Adipocyte (in vitro differentiated cells): ENCODE results near the gene ZDHHC11B.
"Not testable (repeated sequence)": the region's sequence is repeated elsewhere in the genome, so short reads cannot be mapped to it uniquely, and the experiment has no call there.

Experiments used
- DNase-seq: peaks from one replicate; pipeline ENCODE4 v3.0.0-alpha.2; 2015; ENCODE audit warnings: low read depth
- H3K27me3 ChIP-seq: replicated peaks from 2 replicates; pipeline ENCODE4 v1.7.0; 2013; ENCODE audit warnings: mild to moderate bottlenecking, low read length, moderate library complexity; ENCODE audit not compliant: control insufficient read depth, insufficient read depth
- H3K36me3 ChIP-seq: 2 replicates; pipeline ENCODE4 v1.7.0; 2013; ENCODE audit warnings: low read length, mild to moderate bottlenecking, moderate library complexity; ENCODE audit not compliant: control insufficient read depth, insufficient read depth, severe bottlenecking
- H3K4me1 ChIP-seq: 2 replicates; pipeline ENCODE4 v1.7.0; 2013; ENCODE audit warnings: mild to moderate bottlenecking, low read length, moderate library complexity; ENCODE audit not compliant: control insufficient read depth, insufficient read depth
- H3K4me3 ChIP-seq: 2 replicates; pipeline ENCODE4 v1.7.0; 2013; ENCODE audit warnings: mild to moderate bottlenecking, low read length, moderate library complexity
- H3K9ac ChIP-seq: 2 replicates; pipeline ENCODE4 v1.7.0; 2013; ENCODE audit warnings: mild to moderate bottlenecking, low read length, moderate library complexity
- H3K9me3 ChIP-seq: 2 replicates; pipeline ENCODE4 v1.7.0; 2013; ENCODE audit warnings: mild to moderate bottlenecking, low read length, moderate library complexity; ENCODE audit not compliant: control insufficient read depth

ZDHHC11B gene

GRCh38 chr5:774854-775505 lies 9.5 kb downstream of the ZDHHC11B start:
- not testable (repeated sequence) for H3K36me3 ChIP-seq, H3K9me3 ChIP-seq, H3K4me3 ChIP-seq, H3K27me3 ChIP-seq, H3K4me1 ChIP-seq, DNase-seq, H3K9ac ChIP-seq

- H3K36me3 ChIP-seq, H3K9ac ChIP-seq, H3K4me3 ChIP-seq, H3K27me3 ChIP-seq, H3K9me3 ChIP-seq, DNase-seq, H3K4me1 ChIP-seq: not testable (repeated sequence)
Observed at GRCh38 chr5:774304-774703, 10.2 kb downstream of the ZDHHC11B start.

GRCh38 chr5:773517-774264 lies 10.8 kb downstream of the ZDHHC11B start:
- H3K9me3 ChIP-seq: no peaks in the 10 kb centered on the region
- H3K4me1 ChIP-seq: no peaks in the 10 kb centered on the region
- H3K27me3 ChIP-seq: no peaks in the 10 kb centered on the region
- no peaks in the 10 kb centered on the region for H3K36me3 ChIP-seq
- DNase-seq: no peak
- H3K9ac ChIP-seq: no peak overlapping the region
- H3K4me3 ChIP-seq: no peak overlapping the region

DNA sequence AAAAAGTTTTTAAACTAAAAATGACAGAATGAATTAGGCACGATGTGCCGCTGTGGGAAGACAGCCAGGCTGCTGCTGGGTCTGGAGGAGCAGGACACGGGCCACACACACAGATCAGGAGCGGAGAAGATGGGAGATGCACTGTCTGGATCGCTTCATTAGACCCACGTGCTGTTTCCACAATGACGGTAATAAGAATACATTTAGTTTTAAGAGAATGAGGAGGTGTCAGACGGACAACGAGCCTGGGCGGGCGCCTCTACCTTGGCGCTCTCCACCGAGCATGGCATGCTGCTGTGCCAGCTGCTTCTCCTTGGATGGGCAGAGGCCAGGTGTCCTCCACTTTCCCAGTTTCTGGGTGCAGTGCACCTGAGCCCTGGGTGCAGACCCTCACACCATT lies 11.6 kb downstream of the ZDHHC11B start:
- not testable (repeated sequence) for H3K4me1 ChIP-seq, H3K4me3 ChIP-seq, H3K27me3 ChIP-seq, H3K9ac ChIP-seq, H3K9me3 ChIP-seq, DNase-seq, H3K36me3 ChIP-seq

DNA sequence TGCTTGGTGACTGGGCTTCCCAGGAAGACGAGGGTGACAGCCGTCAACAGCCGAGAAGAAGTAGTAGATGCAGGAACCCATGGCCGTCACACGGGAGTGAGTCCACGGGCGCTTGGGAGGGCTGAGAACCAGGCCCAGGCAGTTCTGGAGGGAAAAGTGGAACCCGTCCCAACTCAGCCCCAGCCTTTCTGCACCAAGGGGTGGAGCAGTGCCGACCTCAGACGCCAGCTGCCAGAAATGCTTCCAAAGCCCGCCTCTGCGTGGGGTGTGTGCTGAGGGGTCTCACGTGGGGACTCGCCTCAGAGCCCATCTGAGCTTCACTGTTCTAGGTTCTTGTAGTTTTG lies 12.0 kb downstream of the ZDHHC11B start:
- H3K4me3 ChIP-seq, H3K9ac ChIP-seq, H3K27me3 ChIP-seq, H3K36me3 ChIP-seq, H3K4me1 ChIP-seq, DNase-seq, H3K9me3 ChIP-seq: not testable (repeated sequence)

GRCh38 chr5:771841-772546 lies 12.5 kb downstream of the ZDHHC11B start:
- H3K36me3 ChIP-seq, DNase-seq, H3K9ac ChIP-seq, H3K27me3 ChIP-seq, H3K4me3 ChIP-seq, H3K9me3 ChIP-seq, H3K4me1 ChIP-seq: not testable (repeated sequence)

DNA sequence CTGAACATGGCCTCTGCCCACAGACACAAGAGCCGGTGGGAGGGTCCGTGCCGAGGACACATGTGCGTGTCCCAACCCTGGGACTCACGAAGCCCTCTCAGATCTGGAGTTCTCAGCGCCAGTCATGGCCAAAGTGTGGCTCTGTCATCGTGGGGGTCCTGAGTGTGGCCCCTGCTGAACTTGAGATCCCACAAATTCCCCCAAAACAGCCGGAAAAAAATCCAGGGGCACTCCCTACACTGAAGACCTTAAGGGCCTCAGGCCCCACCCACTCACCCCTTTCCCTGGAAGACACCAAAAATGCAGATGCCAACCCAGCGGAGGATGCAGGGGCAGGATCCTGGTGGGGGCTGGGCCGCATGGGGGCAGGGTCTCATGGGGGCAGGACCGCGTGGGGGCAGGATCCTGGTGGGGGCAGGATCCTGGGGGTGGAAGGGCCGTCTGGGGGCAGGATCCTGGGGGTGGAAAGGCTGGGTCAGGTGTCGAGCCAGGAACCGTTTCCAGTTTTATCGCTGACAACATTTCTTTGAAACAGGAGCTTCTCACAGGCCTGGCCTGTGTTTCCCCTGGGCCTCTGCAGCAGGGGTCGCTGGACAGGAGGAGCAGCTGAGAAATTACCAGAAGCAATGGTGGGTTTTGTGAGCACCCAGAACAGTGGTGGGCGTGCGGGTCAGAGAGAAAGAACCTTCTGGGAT lies 13.3 kb downstream of the ZDHHC11B start:
- not testable (repeated sequence) for H3K4me1 ChIP-seq, H3K9me3 ChIP-seq, H3K4me3 ChIP-seq, DNase-seq, H3K36me3 ChIP-seq, H3K9ac ChIP-seq, H3K27me3 ChIP-seq

- not testable (repeated sequence) for H3K4me1 ChIP-seq, DNase-seq, H3K27me3 ChIP-seq, H3K9me3 ChIP-seq, H3K9ac ChIP-seq, H3K36me3 ChIP-seq, H3K4me3 ChIP-seq
Observed at GRCh38 chr5:770585-770984, 13.9 kb downstream of the ZDHHC11B start.

DNA sequence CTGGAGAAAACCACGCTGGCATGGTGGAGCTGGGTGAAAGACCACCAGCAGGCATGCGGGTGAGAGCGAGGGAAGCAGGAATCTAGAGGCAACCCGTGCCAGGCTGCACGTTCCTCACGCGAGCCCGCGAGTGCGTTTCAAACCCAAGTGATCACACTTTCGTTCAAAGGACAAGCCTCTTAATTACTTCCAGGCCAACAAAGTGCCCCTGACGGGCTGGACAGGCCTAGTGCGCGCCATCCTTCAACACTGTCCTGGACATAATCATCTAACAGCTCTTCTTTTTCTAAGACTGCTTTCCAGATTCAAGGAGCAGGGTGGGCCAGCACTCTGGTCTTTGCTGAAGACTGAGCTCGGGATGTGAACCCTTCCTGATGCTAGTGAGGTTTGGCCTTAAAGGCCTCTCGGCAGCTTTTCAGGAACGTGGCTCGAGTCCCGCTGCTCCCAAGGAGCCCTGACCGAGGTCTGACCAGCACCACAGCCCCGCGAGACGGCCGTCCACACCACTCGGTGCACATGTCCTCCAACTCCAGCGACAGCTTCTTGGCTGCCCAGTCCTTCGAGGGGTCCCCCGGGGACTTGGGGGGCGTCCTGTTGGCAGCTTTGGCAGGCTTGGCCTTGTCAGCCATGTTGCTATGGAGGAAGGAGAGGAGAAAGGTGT lies 14.9 kb downstream of the ZDHHC11B start:
- H3K9ac ChIP-seq, H3K36me3 ChIP-seq, H3K27me3 ChIP-seq, DNase-seq, H3K4me1 ChIP-seq, H3K9me3 ChIP-seq, H3K4me3 ChIP-seq: not testable (repeated sequence)

GRCh38 chr5:766666-767431 lies 17.7 kb downstream of the ZDHHC11B start:
- no peaks in the 10 kb centered on the region for H3K9me3 ChIP-seq
- no peak for DNase-seq
- H3K9ac ChIP-seq: no peak overlapping the region
- no peaks in the 10 kb centered on the region for H3K27me3 ChIP-seq
- H3K4me3 ChIP-seq: no peak overlapping the region
- no peaks in the 10 kb centered on the region for H3K4me1 ChIP-seq
- no peaks in the 10 kb centered on the region for H3K36me3 ChIP-seq
